Osteocyte (in vitro differentiated cells): Measurements from ENCODE around the gene HK3. TPM values are rescaled to one million over a fixed set of nuclear protein-coding genes. Genes with fewer than 3 reads are reported as not detected.

Experiments used
- DNase-seq: peaks from one replicate; pipeline ENCODE4 v3.0.0; 2021; ENCODE audit warnings: mixed read lengths; ENCODE audit not compliant: unreplicated experiment; ENCODE audit errors: extremely low spot score
- H3K27ac Mint-ChIP-seq: one replicate; pipeline ENCODE4 v1.8.0; 2021; ENCODE audit warnings: mild to moderate bottlenecking, mixed read lengths; ENCODE audit not compliant: unreplicated experiment
- H3K27me3 Mint-ChIP-seq: one replicate; pipeline ENCODE4 v1.8.0; 2021; ENCODE audit warnings: mixed read lengths; ENCODE audit not compliant: unreplicated experiment
- H3K36me3 Mint-ChIP-seq: one replicate; pipeline ENCODE4 v1.8.0; 2021; ENCODE audit warnings: mixed read lengths; ENCODE audit not compliant: unreplicated experiment
- H3K4me1 Mint-ChIP-seq: one replicate; pipeline ENCODE4 v1.8.0; 2021; ENCODE audit warnings: mixed read lengths; ENCODE audit not compliant: unreplicated experiment
- H3K4me3 Mint-ChIP-seq: one replicate; pipeline ENCODE4 v1.8.0; 2021; ENCODE audit warnings: mild to moderate bottlenecking, moderate library complexity, mixed read lengths; ENCODE audit not compliant: unreplicated experiment
- H3K9me3 Mint-ChIP-seq: one replicate; pipeline ENCODE4 v1.8.0; 2021; ENCODE audit warnings: mixed read lengths; ENCODE audit not compliant: unreplicated experiment
- long read RNA-seq: library from polyadenylated mRNA; unstranded; transcript quantifications from one replicate; pipeline ENCODE4 v2.0.0, GENCODE V29; 2021
- total RNA-seq: library from RNA; stranded (reverse); gene quantifications from 2 replicates; pipeline ENCODE4 v1.2.1, GENCODE V29; 2021
- TF ChIP-seq, protein P1 (sequence below): fragments of 200-600 bp; sonication (generic); IDR thresholded peaks from 2 replicates; pipeline ENCODE4 v1.5.0; 2021; ENCODE audit warnings: antibody characterized with exemption, mild to moderate bottlenecking, moderate library complexity

HK3 gene
- total RNA-seq, result not detected in 2 replicates
- long read RNA-seq, result 0 reads

GRCh38 chr5:176899296-176899891, at the start of gene HK3:
HK3 (minus strand) TSS chr5:176899346; CDS start chr5:176896159, 3,187 bp downstream.
- H3K27me3 Mint-ChIP-seq, result peaks cover under 1% of the 10 kb centered on the region
- H3K4me3 Mint-ChIP-seq, result no peak within 1 kb of the TSS
- TF ChIP-seq, protein P1, sequence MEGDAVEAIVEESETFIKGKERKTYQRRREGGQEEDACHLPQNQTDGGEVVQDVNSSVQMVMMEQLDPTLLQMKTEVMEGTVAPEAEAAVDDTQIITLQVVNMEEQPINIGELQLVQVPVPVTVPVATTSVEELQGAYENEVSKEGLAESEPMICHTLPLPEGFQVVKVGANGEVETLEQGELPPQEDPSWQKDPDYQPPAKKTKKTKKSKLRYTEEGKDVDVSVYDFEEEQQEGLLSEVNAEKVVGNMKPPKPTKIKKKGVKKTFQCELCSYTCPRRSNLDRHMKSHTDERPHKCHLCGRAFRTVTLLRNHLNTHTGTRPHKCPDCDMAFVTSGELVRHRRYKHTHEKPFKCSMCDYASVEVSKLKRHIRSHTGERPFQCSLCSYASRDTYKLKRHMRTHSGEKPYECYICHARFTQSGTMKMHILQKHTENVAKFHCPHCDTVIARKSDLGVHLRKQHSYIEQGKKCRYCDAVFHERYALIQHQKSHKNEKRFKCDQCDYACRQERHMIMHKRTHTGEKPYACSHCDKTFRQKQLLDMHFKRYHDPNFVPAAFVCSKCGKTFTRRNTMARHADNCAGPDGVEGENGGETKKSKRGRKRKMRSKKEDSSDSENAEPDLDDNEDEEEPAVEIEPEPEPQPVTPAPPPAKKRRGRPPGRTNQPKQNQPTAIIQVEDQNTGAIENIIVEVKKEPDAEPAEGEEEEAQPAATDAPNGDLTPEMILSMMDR, result no peak
- no peak within 1 kb of the TSS for H3K27ac Mint-ChIP-seq
- no peaks in the 10 kb centered on the region for H3K4me1 Mint-ChIP-seq
- no peak for DNase-seq
- peaks cover 24% of the 10 kb centered on the region for H3K36me3 Mint-ChIP-seq
- no peaks in the 10 kb centered on the region for H3K9me3 Mint-ChIP-seq

GRCh38 chr5:176948458-176948857, 49.3 kb upstream of the HK3 start:
- no peaks in the 10 kb centered on the region for H3K4me1 Mint-ChIP-seq
- H3K36me3 Mint-ChIP-seq, result peaks cover 33% of the 10 kb centered on the region
- DNase-seq, result no peak
- no peaks in the 10 kb centered on the region for H3K27me3 Mint-ChIP-seq
- TF ChIP-seq, protein P1, result no peak
- H3K27ac Mint-ChIP-seq, result no peak overlapping the region
- H3K9me3 Mint-ChIP-seq, result no peaks in the 10 kb centered on the region
- H3K4me3 Mint-ChIP-seq, result no peak overlapping the region

GRCh38 chr5:176947847-176948246, 48.7 kb upstream of the HK3 start:
- DNase-seq, result no peak

GRCh38 chr5:176944268-176944667, 45.1 kb upstream of the HK3 start:
- peaks cover 33% of the 10 kb centered on the region for H3K36me3 Mint-ChIP-seq
- TF ChIP-seq, protein P1, result no peak
- DNase-seq, result no peak
- H3K27ac Mint-ChIP-seq, result no peak overlapping the region
- H3K4me3 Mint-ChIP-seq, result no peak overlapping the region
- H3K4me1 Mint-ChIP-seq, result no peaks in the 10 kb centered on the region
- H3K27me3 Mint-ChIP-seq, result no peaks in the 10 kb centered on the region
- no peaks in the 10 kb centered on the region for H3K9me3 Mint-ChIP-seq

More at GRCh38 chr5:176947847-176948246, 48.7 kb upstream of the HK3 start:
- H3K4me1 Mint-ChIP-seq, result no peaks in the 10 kb centered on the region
- H3K36me3 Mint-ChIP-seq, result peaks cover 37% of the 10 kb centered on the region
- no peak overlapping the region for H3K4me3 Mint-ChIP-seq
- TF ChIP-seq, protein P1, result no peak
- H3K9me3 Mint-ChIP-seq, result no peaks in the 10 kb centered on the region
- H3K27ac Mint-ChIP-seq, result no peak overlapping the region
- H3K27me3 Mint-ChIP-seq, result no peaks in the 10 kb centered on the region

GRCh38 chr5:176943816-176944215, 44.7 kb upstream of the HK3 start:
- H3K4me1 Mint-ChIP-seq, result no peaks in the 10 kb centered on the region
- DNase-seq, result no peak
- H3K36me3 Mint-ChIP-seq, result peaks cover 35% of the 10 kb centered on the region
- H3K27ac Mint-ChIP-seq, result no peak overlapping the region
- H3K27me3 Mint-ChIP-seq, result no peaks in the 10 kb centered on the region
- H3K4me3 Mint-ChIP-seq, result no peak overlapping the region
- TF ChIP-seq, protein P1, result no peak
- no peaks in the 10 kb centered on the region for H3K9me3 Mint-ChIP-seq
